Liver (tissue), 9 donors: ENCODE data around the gene RSL24D1. TPM values are rescaled to one million over a fixed set of nuclear protein-coding genes. Genes with fewer than 3 reads are reported as not detected.

Experiments
- DNase-seq: peaks from one replicate; pipeline ENCODE4 v3.0.0-alpha.2; 2017; ENCODE audit warnings: low spot score
- H3K27ac ChIP-seq, 2 donors: one replicate each; pipeline ENCODE4 v1.7.0; 2013; ENCODE audit warnings: inconsistent platforms in 2 of 2, low read length in 2 of 2, control low read depth in 1 of 2, low read depth in 1 of 2, mild to moderate bottlenecking in 1 of 2
- H3K27me3 ChIP-seq, 4 donors: one replicate each; pipeline versions ENCODE4 v1.6.1 to v1.7.0; 2013; ENCODE audit warnings: low read length in 3 of 4, inconsistent platforms in 1 of 4, mild to moderate bottlenecking in 1 of 4, moderate library complexity in 1 of 4; ENCODE audit not compliant: control insufficient read depth in 4 of 4, insufficient read depth in 4 of 4
- H3K36me3 ChIP-seq, 4 donors: one replicate each; pipeline versions ENCODE4 v1.6.1 to v1.7.0; 2013; ENCODE audit warnings: low read length in 3 of 4, mild to moderate bottlenecking in 3 of 4, low read depth in 1 of 4, moderate library complexity in 1 of 4; ENCODE audit not compliant: control insufficient read depth in 4 of 4, insufficient read depth in 3 of 4
- H3K4me1 ChIP-seq, 4 donors: one replicate each; pipeline versions ENCODE4 v1.6.1 to v1.7.0; 2013; ENCODE audit warnings: low read length in 3 of 4, mild to moderate bottlenecking in 3 of 4, moderate library complexity in 1 of 4; ENCODE audit not compliant: control insufficient read depth in 4 of 4, insufficient read depth in 4 of 4
- H3K4me3 ChIP-seq, 3 donors: one replicate each; pipeline versions ENCODE4 v1.6.1 to v1.7.0; 2013; ENCODE audit warnings: low read length in 3 of 3, control low read depth in 1 of 3, low read depth in 1 of 3, mild to moderate bottlenecking in 1 of 3
- H3K9ac ChIP-seq, 2 donors: one replicate each; pipeline ENCODE4 v1.7.0; 2013; ENCODE audit warnings: low read length in 2 of 2, mild to moderate bottlenecking in 2 of 2, moderate library complexity in 2 of 2, control low read depth in 1 of 2, low read depth in 1 of 2
- H3K9me3 ChIP-seq, 4 donors: one replicate each; pipeline versions ENCODE4 v1.6.1 to v1.7.0; 2013; ENCODE audit warnings: low read length in 3 of 4; ENCODE audit not compliant: control insufficient read depth in 4 of 4
- ATF3 ChIP-seq: IDR thresholded peaks from 2 replicates; pipeline ENCODE4 v1.6.1; 2016; ENCODE audit warnings: antibody characterized with exemption
- FOXA1 ChIP-seq: IDR thresholded peaks from 2 replicates; pipeline ENCODE4 v1.6.1; 2016; ENCODE audit warnings: antibody characterized with exemption
- FOXA2 ChIP-seq: IDR thresholded peaks from 2 replicates; pipeline ENCODE4 v1.6.1; 2016; ENCODE audit warnings: antibody characterized with exemption
- GABPA ChIP-seq, 2 donors: IDR thresholded peaks in 1 of 2; conservative IDR thresholded peaks in 1 of 2; 2 replicates each; pipeline ENCODE4 v1.6.1; 2016; ENCODE audit warnings: antibody characterized with exemption in 2 of 2, mild to moderate bottlenecking in 1 of 2, moderate library complexity in 1 of 2
- HNF4A ChIP-seq, 2 donors: conservative IDR thresholded peaks; 2 replicates each; pipeline ENCODE4 v1.6.1; 2016; ENCODE audit warnings: antibody characterized with exemption in 2 of 2, mild to moderate bottlenecking in 2 of 2
- HNF4G ChIP-seq: IDR thresholded peaks from 2 replicates; pipeline ENCODE4 v1.6.1; 2016; ENCODE audit warnings: antibody characterized with exemption
- JUND ChIP-seq, 2 donors: IDR thresholded peaks; 2 replicates each; pipeline ENCODE4 v1.6.1; 2016; ENCODE audit warnings: antibody characterized with exemption in 2 of 2
- MAX ChIP-seq: IDR thresholded peaks from 2 replicates; pipeline ENCODE4 v1.6.1; 2016; ENCODE audit warnings: antibody characterized with exemption
- NR2F2 ChIP-seq: IDR thresholded peaks from 2 replicates; pipeline ENCODE4 v1.6.1; 2016; ENCODE audit warnings: antibody characterized with exemption
- RAD21 ChIP-seq, 2 donors: IDR thresholded peaks; 2 replicates each; pipeline ENCODE4 v1.6.1; 2016; ENCODE audit warnings: antibody characterized with exemption in 2 of 2, mild to moderate bottlenecking in 2 of 2
- REST ChIP-seq: IDR thresholded peaks from 2 replicates; pipeline ENCODE4 v1.6.1; 2016; ENCODE audit warnings: antibody characterized with exemption, mild to moderate bottlenecking
- RXRA ChIP-seq, 2 donors: IDR thresholded peaks; 2 replicates each; pipeline ENCODE4 v1.6.1; 2017 to 2018; ENCODE audit warnings: antibody characterized with exemption in 2 of 2, mild to moderate bottlenecking in 1 of 2
- TAF1 ChIP-seq: conservative IDR thresholded peaks from 2 replicates; pipeline ENCODE4 v1.6.1; 2016; ENCODE audit warnings: antibody characterized with exemption, mild to moderate bottlenecking
- YY1 ChIP-seq: IDR thresholded peaks from 2 replicates; pipeline ENCODE4 v1.6.1; 2016; ENCODE audit warnings: antibody characterized with exemption, mild to moderate bottlenecking
- ZBTB33 ChIP-seq: IDR thresholded peaks from 2 replicates; pipeline ENCODE4 v1.6.1; 2016; ENCODE audit warnings: antibody characterized with exemption
- WGBS: extraction: QIAGEN DNeasy Blood & Tissue Kit; methylation state at CpG from one replicate; pipeline ENCODE4 v1.1.7; 2013; 5-methylcytosine and 5-hydroxymethylcytosine counted together
- polyA plus RNA-seq, 2 donors: library from polyadenylated mRNA; stranded (reverse) in 1 of 2; unstranded in 1 of 2; fragments of 200-250 nt in 1 of 2; fragments of >200 nt in 1 of 2; fragmentation: Nextera tagmentation in 1 of 2; extraction: Ambion mirVana in 1 of 2; gene quantifications; one replicate each; pipeline versions ENCODE4 v1.2.1 to v1.2.3, GENCODE V29; 2013 to 2015
- total RNA-seq, 2 donors: library from RNA; depleted of rRNA; stranded (reverse); fragments of >200 nt; gene quantifications; one replicate each; pipeline ENCODE4 v1.2.3, GENCODE V29; 2014
- donor health status: healthy.
- donor health status: healthy.
- donor health status: healthy.
- donor health status: healthy.
- donor health status: healthy.

Gene RSL24D1
- total and polyA plus RNA-seq, 4 donors = 13.3 to 33.3 (median 23.2) TPM

- TF ChIP-seq MAX = no peak
- no peak for TF ChIP-seq NR2F2
These were observed 23.9 kb upstream of the RSL24D1 start (continued) for GRCh38 chr15:55220606-55221005.

GRCh38 chr15:55218056-55218455 is 21.3 kb upstream of the RSL24D1 start:
- H3K27me3 ChIP-seq = no peaks in the 10 kb centered on the region
- H3K27ac ChIP-seq = peak overlapping the region; percentile 37 to 51
- H3K4me1 ChIP-seq = peaks cover 2 to 12% (median 10%) of the 10 kb centered on the region in 4 donors
- peak overlapping the region in 1 of 2 donors; percentile 20 for H3K9ac ChIP-seq
- TF ChIP-seq RXRA (IDR thresholded peaks at IDR 0.05) (no peak), MAX (no peak), FOXA2 (peak; percentile 2), GABPA (IDR thresholded peaks at IDR 0.05 in 1 of 2, conservative IDR thresholded peaks at IDR 0.05 in 1 of 2) (no peak), FOXA1 (no peak)
- DNase-seq = no peak
- WGBS = 33% methylated on average over 2 of the region's 2 CpGs
- H3K9me3 ChIP-seq = no peaks in the 10 kb centered on the region
- peaks cover 0 to 3% (median 1%) of the 10 kb centered on the region in 4 donors for H3K36me3 ChIP-seq
- no peak overlapping the region for H3K4me3 ChIP-seq

GRCh38 chr15:55204464-55204863 is 7.7 kb upstream of the RSL24D1 start:
- Histone ChIP-seq H3K36me3 (peaks cover 0 to 9% (median 5%) of the 10 kb centered on the region in 4 donors), H3K9me3 (no peaks in the 10 kb centered on the region), H3K27ac (no peak overlapping the region), H3K27me3 (no peaks in the 10 kb centered on the region), H3K9ac (no peak overlapping the region), H3K4me1 (no peaks in the 10 kb centered on the region), H3K4me3 (no peak overlapping the region)
- DNase-seq = no peak
- TF ChIP-seq FOXA1 (no peak), ATF3 (no peak), ZBTB33 (no peak), HNF4G (no peak), JUND (IDR thresholded peaks at IDR 0.05) (no peak), HNF4A (conservative IDR thresholded peaks at IDR 0.05) (no peak)
- 95% methylated on average over 4 of the region's 4 CpGs for WGBS

- Histone ChIP-seq H3K4me1 (peaks cover 0 to 6% (median 4%) of the 10 kb centered on the region in 4 donors), H3K36me3 (peaks cover 0 to 9% (median 5%) of the 10 kb centered on the region in 4 donors), H3K4me3 (no peak overlapping the region), H3K9ac (no peak overlapping the region), H3K27me3 (no peaks in the 10 kb centered on the region), H3K27ac (no peak overlapping the region), H3K9me3 (no peaks in the 10 kb centered on the region)
- DNase-seq = no peak
- WGBS = 97% methylated on average over 1 of the region's 1 CpG
- TF ChIP-seq FOXA1 (no peak), RXRA (IDR thresholded peaks at IDR 0.05) (no peak), RAD21 (IDR thresholded peaks at IDR 0.05) (no peak), ATF3 (no peak), HNF4G (no peak), JUND (IDR thresholded peaks at IDR 0.05) (no peak), TAF1 (no peak), YY1 (no peak), GABPA (IDR thresholded peaks at IDR 0.05 in 1 of 2, conservative IDR thresholded peaks at IDR 0.05 in 1 of 2) (no peak), NR2F2 (no peak), REST (no peak), ZBTB33 (no peak)
These were observed 5.5 kb upstream of the RSL24D1 start for GRCh38 chr15:55202206-55202605.
